ENCODE results near the gene WNK1.

GRCh38 chr12:725076-725475, 27.3 kb upstream of the WNK1 start:
- TF ChIP-seq POLR2A (IDR thresholded peaks at IDR 0.05) (no peak), POLR2AphosphoS5 (IDR thresholded peaks at IDR 0.05) (no peak)

Measured in transverse colon (tissue), 3 donors.